Panc1 (cell line): ENCODE results near the gene AGPAT4.

ENCODE experiments used
- CTCF ChIP-seq: fragments of 450-650 bp; IDR thresholded peaks from 2 replicates; pipeline ENCODE4 v1.5.1; 2017; ENCODE audit warnings: mild to moderate bottlenecking
- POLR2AphosphoS5 ChIP-seq: IDR thresholded peaks from 2 replicates; pipeline ENCODE4 v1.6.1; 2012; ENCODE audit warnings: mild to moderate bottlenecking, low read depth, low read length, moderate library complexity
- REST ChIP-seq, 2 experiments: IDR thresholded peaks; 2 replicates each; pipeline ENCODE4 v1.6.1; 2011 to 2012; ENCODE audit warnings: low read depth in 2 of 2, control low read depth in 1 of 2, low read length in 1 of 2, mild to moderate bottlenecking in 1 of 2, moderate library complexity in 1 of 2; ENCODE audit not compliant: insufficient read depth in 1 of 2
- SIN3A ChIP-seq: IDR thresholded peaks from 2 replicates; pipeline ENCODE4 v1.6.1; 2012; ENCODE audit warnings: low read depth, mild to moderate bottlenecking, low read length, moderate library complexity, borderline replicate concordance; ENCODE audit not compliant: insufficient read depth
- TCF7L2 ChIP-seq: IDR thresholded peaks from 2 replicates; pipeline ENCODE4 v1.6.1; 2011; ENCODE audit warnings: mild to moderate bottlenecking, low read depth, low read length, inconsistent platforms

- no peak for TF ChIP-seq POLR2AphosphoS5
- TF ChIP-seq CTCF: no peak
- no peak for TF ChIP-seq SIN3A
- no peak for TF ChIP-seq REST (IDR thresholded peaks at IDR 0.05; ENCODE audit: insufficient read depth in 1 of 2, low read depth in 2 of 2, low read length in 1 of 2)
- TF ChIP-seq TCF7L2: no peak
Observed at GRCh38 chr6:161313940-161314509, 40.2 kb upstream of the AGPAT4 start.
